AG09309 (cell line): ENCODE results near the gene NIPSNAP3A.

Experiments used
- DNase-seq: peaks from one replicate; pipeline ENCODE4 v3.0.0-alpha.2; 2010; ENCODE audit warnings: low read depth
- H3K4me3 ChIP-seq: 2 replicates; pipeline ENCODE4 v1.5.1; 2011; ENCODE audit warnings: mild to moderate bottlenecking, low read depth, low read length, moderate library complexity; ENCODE audit not compliant: control insufficient read depth
- TF ChIP-seq, protein P1 (sequence below): IDR thresholded peaks from 2 replicates; pipeline ENCODE4 v1.5.1; 2011; ENCODE audit warnings: mild to moderate bottlenecking, low read depth, low read length, inconsistent platforms; ENCODE audit not compliant: insufficient read depth, control insufficient read depth; ENCODE audit errors: missing control alignments

NIPSNAP3A gene

DNA sequence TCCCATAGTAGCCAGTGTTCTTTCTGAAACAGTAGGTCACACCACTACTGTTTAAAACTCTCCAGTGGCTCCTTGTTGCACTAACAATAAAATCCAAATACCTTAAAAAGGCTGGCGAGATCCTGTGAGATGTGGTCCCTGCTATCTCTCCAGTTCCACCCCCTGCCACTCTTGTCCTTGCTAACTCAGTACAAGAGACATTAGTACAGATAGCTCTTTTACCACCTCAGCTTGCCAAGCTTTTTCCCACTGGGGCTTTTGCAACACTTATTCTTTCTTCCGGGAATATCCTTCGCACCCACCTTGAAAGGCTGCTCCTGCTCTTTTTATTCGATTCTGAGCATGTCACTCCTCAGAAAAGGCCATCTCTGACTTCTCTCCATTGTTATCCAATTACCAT is 31.3 kb downstream of the NIPSNAP3A start:
- H3K4me3 ChIP-seq: no peak overlapping the region
- TF ChIP-seq, protein P1, sequence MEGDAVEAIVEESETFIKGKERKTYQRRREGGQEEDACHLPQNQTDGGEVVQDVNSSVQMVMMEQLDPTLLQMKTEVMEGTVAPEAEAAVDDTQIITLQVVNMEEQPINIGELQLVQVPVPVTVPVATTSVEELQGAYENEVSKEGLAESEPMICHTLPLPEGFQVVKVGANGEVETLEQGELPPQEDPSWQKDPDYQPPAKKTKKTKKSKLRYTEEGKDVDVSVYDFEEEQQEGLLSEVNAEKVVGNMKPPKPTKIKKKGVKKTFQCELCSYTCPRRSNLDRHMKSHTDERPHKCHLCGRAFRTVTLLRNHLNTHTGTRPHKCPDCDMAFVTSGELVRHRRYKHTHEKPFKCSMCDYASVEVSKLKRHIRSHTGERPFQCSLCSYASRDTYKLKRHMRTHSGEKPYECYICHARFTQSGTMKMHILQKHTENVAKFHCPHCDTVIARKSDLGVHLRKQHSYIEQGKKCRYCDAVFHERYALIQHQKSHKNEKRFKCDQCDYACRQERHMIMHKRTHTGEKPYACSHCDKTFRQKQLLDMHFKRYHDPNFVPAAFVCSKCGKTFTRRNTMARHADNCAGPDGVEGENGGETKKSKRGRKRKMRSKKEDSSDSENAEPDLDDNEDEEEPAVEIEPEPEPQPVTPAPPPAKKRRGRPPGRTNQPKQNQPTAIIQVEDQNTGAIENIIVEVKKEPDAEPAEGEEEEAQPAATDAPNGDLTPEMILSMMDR: no peak
- no peak for DNase-seq

DNA sequence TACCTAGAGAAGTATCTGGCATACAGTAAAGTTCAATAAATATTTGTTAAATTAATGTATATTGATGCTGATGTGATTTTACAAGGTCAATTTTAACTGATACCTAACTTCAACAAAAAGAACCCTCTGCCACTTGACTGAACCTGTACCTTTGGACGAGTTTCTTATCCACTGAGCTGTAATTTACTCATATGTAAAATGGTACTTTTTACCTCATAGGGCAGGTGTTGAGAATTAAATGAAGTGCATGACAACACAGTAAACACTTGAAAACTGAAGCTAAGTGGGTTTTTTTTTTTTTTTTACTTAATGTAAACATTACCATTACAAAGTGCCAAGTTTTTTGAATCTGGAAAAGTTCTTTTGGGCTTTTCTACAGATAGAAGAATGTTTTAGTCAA is 31.9 kb downstream of the NIPSNAP3A start:
- DNase-seq: no peak
- TF ChIP-seq, protein P1: no peak
- H3K4me3 ChIP-seq: no peak overlapping the region

DNA sequence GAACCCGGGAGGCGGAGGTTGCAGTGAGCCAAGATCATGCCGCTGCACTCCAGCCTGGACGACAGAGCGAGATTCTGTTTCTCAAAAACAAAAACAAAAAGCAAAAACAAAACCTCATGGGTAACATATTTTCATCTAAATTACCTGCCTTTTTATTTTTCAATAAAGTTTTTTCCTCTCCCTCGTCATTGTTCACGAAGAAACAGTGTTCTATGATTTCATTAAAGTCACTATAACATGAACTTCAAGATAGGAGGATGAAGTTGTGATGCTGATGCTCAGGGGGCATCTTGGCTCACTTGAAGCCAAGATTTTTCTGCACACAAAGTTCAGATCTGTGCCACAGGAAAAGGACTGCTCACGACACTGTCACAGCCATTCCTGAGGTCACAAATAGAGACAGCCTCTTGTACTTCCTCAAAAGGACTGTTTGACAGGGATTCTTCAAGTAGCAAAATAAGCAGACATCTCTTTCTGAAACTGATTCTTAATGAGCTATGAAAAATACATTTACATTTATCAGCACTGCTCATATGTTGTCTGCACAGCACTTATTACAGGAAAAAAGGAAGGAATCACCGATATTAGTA is 32.6 kb downstream of the NIPSNAP3A start:
- TF ChIP-seq, protein P1: no peak
- no peak overlapping the region for H3K4me3 ChIP-seq
- DNase-seq: no peak

DNA sequence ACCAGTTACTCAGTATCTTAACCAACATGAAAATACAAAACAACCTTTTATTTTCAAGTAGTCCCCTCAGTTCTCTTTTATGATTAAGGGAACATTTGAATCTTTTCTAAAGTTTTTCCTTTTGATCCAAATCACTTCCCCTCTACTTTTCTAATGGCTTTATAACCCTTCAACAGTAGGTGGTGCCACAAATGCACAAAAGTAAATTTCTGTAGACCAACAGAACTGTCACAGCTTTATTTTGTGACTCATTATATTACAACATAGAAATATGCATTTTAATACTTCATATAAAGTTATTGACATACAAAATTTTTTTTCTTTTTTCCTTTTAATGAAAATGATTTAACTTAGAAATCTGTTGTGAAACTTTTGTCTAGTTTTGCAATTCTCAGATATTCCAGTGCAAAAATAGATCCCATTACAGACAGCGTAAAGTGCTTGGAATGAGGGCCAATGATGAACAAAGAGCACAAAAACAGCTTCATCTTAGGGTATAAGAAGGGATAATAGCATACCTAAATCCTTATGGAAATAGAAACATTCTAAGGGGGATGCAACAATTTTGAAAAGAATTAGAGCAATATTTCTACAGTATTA is 33.4 kb downstream of the NIPSNAP3A start:
- no peak overlapping the region for H3K4me3 ChIP-seq
- DNase-seq: peak; percentile 21
- TF ChIP-seq, protein P1: peak; percentile 55

DNA sequence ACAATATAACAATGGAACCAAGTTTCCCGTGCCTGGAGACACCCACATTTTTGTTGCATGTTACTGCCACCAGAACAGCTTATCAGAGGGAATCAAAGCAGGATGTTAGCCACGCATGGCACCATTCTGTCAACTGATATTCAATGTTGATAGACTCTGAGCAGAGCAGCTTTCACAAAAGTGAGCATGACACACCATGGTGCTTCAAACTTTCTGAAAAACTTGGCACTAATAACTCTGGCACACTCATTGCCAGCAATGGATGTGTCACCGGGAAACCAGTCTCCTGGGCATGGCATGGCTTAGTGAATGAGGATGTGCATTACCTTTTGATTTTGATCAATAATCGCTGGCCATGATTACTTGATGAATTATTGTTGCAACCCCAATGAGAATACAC is 36.1 kb downstream of the NIPSNAP3A start:
- TF ChIP-seq, protein P1: no peak
- H3K4me3 ChIP-seq: no peak overlapping the region
- no peak for DNase-seq

DNA sequence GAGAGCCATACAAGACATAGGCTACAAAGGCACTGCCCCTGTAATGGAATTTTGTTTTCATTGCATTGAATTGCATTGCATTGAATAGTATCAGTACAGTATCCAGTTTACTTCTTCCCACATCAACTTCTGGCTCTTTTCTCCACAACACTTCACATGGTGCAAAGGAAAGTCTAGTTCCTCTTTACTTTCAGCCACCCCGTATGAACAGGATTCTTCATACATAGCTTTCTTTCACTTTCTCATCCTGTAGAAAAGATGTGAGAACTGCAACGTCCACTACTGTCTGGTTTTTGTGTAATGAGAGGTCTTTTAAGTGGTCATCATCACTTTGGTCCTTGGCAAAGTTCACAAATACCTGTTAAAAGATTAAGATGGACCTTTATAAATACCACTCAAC is 36.6 kb downstream of the NIPSNAP3A start:
- H3K4me3 ChIP-seq: no peak overlapping the region
- no peak for DNase-seq
- TF ChIP-seq, protein P1: no peak

DNA sequence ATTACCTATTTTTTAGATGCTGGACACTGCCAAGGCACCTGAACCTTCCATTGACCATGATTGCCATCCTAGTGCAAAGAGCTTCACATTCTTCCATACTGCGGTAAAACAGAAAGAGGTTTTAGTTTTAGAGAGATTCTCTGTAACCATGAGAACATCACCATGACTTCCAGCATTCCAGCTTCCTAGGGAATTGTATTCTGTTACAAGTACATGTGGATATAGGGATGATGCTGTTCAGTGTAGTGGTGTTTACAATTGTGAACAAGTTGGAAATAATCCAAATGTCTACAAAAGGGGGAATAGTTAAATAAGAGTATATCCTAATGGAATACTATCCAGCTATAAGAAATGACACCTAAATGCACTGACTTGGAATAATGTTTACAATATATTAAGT is 38.8 kb downstream of the NIPSNAP3A start:
- TF ChIP-seq, protein P1: no peak
- H3K4me3 ChIP-seq: no peak overlapping the region
- DNase-seq: no peak
